Progenitor cell of endocrine pancreas (in vitro differentiated cells): Measurements from ENCODE around the gene LDLRAD4. TPM values are rescaled to one million over a fixed set of nuclear protein-coding genes. Genes with fewer than 3 reads are reported as not detected.

Experiments
- DNase-seq: peaks from one replicate; pipeline ENCODE4 v3.0.0; 2021; ENCODE audit warnings: low spot score; ENCODE audit not compliant: unreplicated experiment
- H3K27ac Mint-ChIP-seq: 2 replicates; pipeline ENCODE4 v1.8.0; 2021; ENCODE audit warnings: mild to moderate bottlenecking, moderate library complexity, mixed read lengths
- H3K27me3 Mint-ChIP-seq: 2 replicates; pipeline ENCODE4 v1.8.0; 2021; ENCODE audit warnings: mixed read lengths
- H3K36me3 Mint-ChIP-seq: 2 replicates; pipeline ENCODE4 v1.8.0; 2022; ENCODE audit warnings: mixed read lengths; ENCODE audit not compliant: insufficient read depth
- H3K4me1 Mint-ChIP-seq: 2 replicates; pipeline ENCODE4 v1.8.0; 2021; ENCODE audit warnings: low read depth, mixed read lengths
- H3K4me3 Mint-ChIP-seq: 2 replicates; pipeline ENCODE4 v1.8.0; 2021; ENCODE audit warnings: low read depth, mild to moderate bottlenecking, moderate library complexity, mixed read lengths
- H3K9me3 Mint-ChIP-seq: 2 replicates; pipeline ENCODE4 v1.8.0; 2021; ENCODE audit warnings: low read depth, mixed read lengths
- CTCF ChIP-seq: fragments of 200-600 bp; sonication (generic); IDR thresholded peaks from one replicate; pipeline ENCODE4 v1.5.0; 2021; ENCODE audit warnings: antibody characterized with exemption, mild to moderate bottlenecking; ENCODE audit not compliant: unreplicated experiment
- total RNA-seq: library from RNA; stranded (reverse); gene quantifications from 2 replicates; pipeline ENCODE4 v1.2.1, GENCODE V29; 2021

The LDLRAD4 gene
- total RNA-seq, 1 donor from 2014 or later: 3.8 TPM

GRCh38 chr18:13306583-13306982 lies 88.0 kb downstream of the LDLRAD4 start:
- Mint-ChIP-seq H3K9me3 (no peaks in the 10 kb centered on the region), H3K4me1 (no peaks in the 10 kb centered on the region), H3K36me3 (no peaks in the 10 kb centered on the region), H3K27me3 (no peaks in the 10 kb centered on the region), H3K4me3 (no peak overlapping the region), H3K27ac (no peak overlapping the region)
- no peak for DNase-seq
- no peak for TF ChIP-seq CTCF

GRCh38 chr18:13308369-13308768 lies 89.8 kb downstream of the LDLRAD4 start:
- H3K27ac Mint-ChIP-seq: no peak overlapping the region
- no peaks in the 10 kb centered on the region for H3K36me3 Mint-ChIP-seq
- no peaks in the 10 kb centered on the region for H3K27me3 Mint-ChIP-seq
- DNase-seq: no peak
- TF ChIP-seq CTCF: no peak
- H3K9me3 Mint-ChIP-seq: no peaks in the 10 kb centered on the region
- no peak overlapping the region for H3K4me3 Mint-ChIP-seq
- peaks cover 5% of the 10 kb centered on the region for H3K4me1 Mint-ChIP-seq

GRCh38 chr18:13309031-13309747 lies 90.6 kb downstream of the LDLRAD4 start:
- no peak for DNase-seq
- no peak for TF ChIP-seq CTCF
- H3K27ac Mint-ChIP-seq: no peak overlapping the region
- H3K4me1 Mint-ChIP-seq: peaks cover 8% of the 10 kb centered on the region
- H3K36me3 Mint-ChIP-seq: peaks cover 1% of the 10 kb centered on the region
- no peaks in the 10 kb centered on the region for H3K27me3 Mint-ChIP-seq
- H3K9me3 Mint-ChIP-seq: no peaks in the 10 kb centered on the region
- no peak overlapping the region for H3K4me3 Mint-ChIP-seq

- no peaks in the 10 kb centered on the region for H3K27me3 Mint-ChIP-seq
- peaks cover 8% of the 10 kb centered on the region for H3K4me1 Mint-ChIP-seq
- H3K4me3 Mint-ChIP-seq: no peak overlapping the region
- no peak for DNase-seq
- no peak for TF ChIP-seq CTCF
- peaks cover 6% of the 10 kb centered on the region for H3K9me3 Mint-ChIP-seq
- no peak overlapping the region for H3K27ac Mint-ChIP-seq
- H3K36me3 Mint-ChIP-seq: peaks cover 6% of the 10 kb centered on the region
These were observed 91.4 kb downstream of the LDLRAD4 start for GRCh38 chr18:13309748-13310670.

- TF ChIP-seq CTCF: no peak
- no peaks in the 10 kb centered on the region for H3K27me3 Mint-ChIP-seq
- H3K4me3 Mint-ChIP-seq: no peak overlapping the region
- H3K36me3 Mint-ChIP-seq: peaks cover 9% of the 10 kb centered on the region
- H3K27ac Mint-ChIP-seq: no peak overlapping the region
- no peak for DNase-seq
- peaks cover 8% of the 10 kb centered on the region for H3K4me1 Mint-ChIP-seq
- peaks cover 16% of the 10 kb centered on the region for H3K9me3 Mint-ChIP-seq
These were observed 92.6 kb downstream of the LDLRAD4 start for GRCh38 chr18:13311193-13311592.
